Activated CD4-positive, alpha-beta T cell treated with anti-CD3 and anti-CD28 coated beads for 24 hours (primary cell): ENCODE results near the gene PRSS56.

Experiments
- DNase-seq, 2 donors: peaks; one replicate each; pipeline ENCODE4 v3.0.0-alpha.2; 2020; ENCODE audit warnings: low read depth in 2 of 2

The PRSS56 gene

GRCh38 chr2:232519581-232520438 lies at the start of gene PRSS56:
TSS of gene PRSS56 (plus strand) at chr2:232520388. CDS start at chr2:232520599, 211 bp downstream.
- no peak for DNase-seq

- DNase-seq = no peak
Measured at GRCh38 chr2:232473467-232473890, 46.7 kb upstream of the PRSS56 start.

DNA sequence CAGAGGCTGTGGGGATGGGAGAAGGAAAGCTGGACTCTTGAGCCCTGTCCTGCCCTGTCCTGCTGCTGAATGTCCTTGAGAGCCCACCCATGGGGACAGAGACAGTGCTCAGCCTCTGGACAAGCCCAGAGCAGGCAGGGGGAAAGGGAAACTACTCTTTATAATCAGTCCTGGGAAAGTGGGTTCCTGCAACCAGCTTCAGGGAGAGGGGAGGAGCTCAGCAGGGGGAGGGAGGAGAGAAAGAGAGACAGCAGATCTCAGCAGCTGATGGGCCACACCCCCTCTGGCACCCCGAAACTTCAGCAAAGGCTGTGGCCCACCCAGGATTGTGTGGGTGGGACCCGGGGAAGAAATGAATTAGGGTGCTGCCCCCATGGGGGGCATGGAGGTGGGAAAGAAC lies 44.1 kb upstream of the PRSS56 start:
- no peak for DNase-seq

- DNase-seq = no peak
Measured at GRCh38 chr2:232476791-232477190, 43.4 kb upstream of the PRSS56 start.

DNA sequence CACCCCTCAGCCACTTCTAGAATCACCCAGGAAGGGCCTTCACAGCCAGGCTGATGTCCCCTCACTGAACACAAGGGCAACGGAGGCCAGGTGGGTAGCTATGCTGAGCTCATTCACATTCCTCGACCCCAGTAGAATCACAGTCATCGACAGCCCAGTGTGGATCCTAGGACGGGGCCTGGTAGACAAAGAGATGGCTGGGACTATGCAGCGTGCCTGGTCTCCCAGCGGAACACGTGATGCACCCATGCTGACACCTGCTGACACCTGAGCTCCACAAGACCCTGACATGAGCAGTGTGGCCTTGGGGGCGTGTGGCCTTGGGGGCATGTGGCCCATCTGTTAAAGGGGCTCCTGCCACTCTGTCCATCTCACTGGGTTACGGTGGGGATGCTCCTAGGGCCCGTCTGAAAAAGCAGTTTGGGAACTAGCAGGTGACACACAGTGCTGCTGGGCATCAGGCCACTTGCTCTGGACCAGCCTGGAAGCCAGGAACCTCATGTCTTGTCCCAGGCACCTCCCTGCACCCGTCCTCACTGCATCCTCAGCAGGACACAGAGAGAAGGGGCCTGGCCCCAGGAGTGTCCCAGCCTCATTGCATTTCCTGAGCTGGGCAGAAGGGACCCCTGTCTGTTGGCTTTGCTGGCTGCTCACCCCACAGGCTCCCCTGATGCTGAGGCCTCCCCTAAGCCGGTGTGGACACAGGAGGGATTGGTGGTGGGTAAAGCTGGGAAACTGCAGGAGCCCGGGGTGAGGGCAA lies 42.3 kb upstream of the PRSS56 start:
- DNase-seq = no peak

DNA sequence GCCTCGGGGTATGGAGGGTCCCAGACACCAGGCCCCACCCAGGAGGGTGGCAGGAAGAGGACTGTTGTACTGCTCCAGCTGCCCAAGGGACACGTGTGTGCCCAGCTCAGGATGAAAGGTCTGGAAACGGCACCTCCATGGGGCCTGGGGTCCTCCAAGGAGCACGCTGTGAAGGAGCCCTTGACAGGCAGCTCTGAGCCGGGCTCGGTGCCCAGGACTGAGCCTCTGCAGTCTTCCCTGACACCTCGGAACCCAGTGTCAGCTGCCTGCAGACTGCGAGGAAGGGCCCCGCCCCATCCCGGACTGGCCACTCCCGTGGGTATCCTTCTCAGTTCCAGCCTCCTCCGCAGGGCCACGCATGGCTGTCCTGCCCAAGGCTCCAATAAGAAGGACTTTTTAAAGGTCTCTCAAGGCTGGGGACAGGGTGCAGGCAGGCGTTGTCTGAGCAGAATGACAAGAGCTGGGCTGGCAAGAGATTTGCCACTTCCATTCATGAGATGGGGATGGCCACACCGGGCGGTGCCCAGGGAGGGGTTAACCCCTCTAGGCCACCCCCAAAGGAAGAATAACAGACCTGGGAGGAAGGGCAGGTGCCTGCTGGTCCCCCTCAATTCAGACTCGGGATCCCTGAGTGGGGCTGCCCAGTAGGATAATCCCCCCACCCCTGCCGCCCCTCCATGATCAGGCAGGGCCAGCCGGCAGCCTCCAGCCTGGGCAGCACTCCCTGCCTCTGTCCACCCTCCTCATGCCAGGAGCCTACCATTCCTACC lies 41.4 kb upstream of the PRSS56 start:
- DNase-seq = no peak

GRCh38 chr2:232479341-232480200 lies 40.6 kb upstream of the PRSS56 start:
- DNase-seq = no peak

GRCh38 chr2:232480201-232481190 lies 39.7 kb upstream of the PRSS56 start:
- DNase-seq = no peak

DNA sequence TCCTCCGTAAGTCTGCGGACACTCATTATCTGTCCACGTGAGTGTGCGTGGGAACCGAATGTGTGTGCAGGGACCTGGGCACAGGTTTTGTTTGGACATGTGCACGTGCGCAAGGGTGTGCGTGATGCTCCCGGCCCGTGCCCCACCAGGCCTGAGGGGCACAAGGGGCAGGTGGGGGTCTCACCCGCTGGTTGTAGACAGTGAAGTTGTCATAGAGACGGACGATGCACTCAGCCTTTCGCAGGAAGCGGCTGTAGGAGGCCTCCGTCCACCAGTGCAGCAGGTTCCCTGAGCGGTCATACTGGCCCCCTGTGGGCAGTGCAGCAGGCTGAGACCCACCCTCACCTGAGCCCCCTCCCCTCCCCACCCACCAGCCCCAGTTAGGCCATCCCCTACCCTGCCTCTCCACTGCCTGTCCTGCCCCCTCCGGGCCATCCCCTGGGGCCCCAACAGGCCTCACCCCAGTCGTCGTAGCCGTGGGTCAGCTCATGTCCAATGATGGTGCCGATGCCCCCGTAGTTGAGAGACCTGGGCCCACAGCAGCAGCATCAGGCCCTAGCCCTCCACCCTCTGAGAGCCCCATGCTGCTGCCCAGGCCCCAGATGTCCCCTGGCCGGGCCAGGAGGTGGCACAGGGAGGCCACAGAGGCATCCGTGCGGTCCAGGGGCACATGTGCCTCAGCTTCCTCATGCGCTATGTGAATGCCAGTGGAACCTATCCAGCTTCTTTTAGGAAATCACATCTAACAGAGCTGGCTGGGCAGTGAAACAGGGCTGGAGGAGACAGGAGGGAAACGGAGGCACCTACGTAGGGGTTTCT lies 38.7 kb upstream of the PRSS56 start:
- no peak for DNase-seq

DNA sequence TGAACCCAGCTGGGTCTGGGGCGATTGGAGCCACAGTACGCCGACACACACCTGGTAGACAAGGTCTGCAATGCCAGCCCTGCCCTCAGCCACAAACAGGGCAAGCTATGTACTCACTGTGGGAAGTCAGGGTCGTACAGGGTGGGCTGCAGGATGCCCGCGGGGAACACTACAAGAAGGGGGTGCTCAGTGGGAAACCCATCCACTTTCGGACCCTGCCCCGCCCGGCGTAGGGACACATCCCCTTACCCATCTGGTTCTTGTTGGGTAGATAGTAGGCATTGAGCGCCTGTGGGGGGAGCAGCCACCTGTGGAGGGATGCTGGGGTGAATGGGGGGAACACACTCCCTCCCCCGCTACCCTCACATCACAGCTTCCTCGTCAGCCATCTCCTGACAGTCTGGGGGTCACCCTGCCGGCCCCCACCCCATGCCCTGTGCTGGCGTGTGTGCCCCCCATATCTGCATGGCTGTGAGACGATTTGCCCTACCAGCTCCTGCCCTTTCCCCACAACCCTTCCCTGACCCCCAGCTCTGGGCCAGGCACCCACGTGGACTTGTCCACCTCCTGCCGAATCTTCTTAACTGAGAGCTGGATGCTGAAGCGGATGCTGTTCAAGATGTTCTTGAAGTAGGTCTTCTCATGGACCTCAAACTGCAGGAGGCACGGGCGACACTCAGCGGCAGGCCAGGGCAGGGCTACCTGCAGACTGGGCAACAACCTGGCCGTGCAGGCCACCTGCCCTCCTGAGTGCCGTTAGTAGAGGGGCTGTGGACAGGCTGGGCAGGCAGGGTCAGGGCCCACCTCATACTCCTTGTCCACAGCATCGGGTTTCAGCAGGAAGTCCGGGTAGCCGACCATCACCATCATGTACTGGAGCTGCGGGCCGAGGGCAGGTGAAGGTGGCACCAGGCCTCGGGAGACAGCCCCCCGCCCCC lies 37.6 kb upstream of the PRSS56 start:
- DNase-seq = no peak

DNA sequence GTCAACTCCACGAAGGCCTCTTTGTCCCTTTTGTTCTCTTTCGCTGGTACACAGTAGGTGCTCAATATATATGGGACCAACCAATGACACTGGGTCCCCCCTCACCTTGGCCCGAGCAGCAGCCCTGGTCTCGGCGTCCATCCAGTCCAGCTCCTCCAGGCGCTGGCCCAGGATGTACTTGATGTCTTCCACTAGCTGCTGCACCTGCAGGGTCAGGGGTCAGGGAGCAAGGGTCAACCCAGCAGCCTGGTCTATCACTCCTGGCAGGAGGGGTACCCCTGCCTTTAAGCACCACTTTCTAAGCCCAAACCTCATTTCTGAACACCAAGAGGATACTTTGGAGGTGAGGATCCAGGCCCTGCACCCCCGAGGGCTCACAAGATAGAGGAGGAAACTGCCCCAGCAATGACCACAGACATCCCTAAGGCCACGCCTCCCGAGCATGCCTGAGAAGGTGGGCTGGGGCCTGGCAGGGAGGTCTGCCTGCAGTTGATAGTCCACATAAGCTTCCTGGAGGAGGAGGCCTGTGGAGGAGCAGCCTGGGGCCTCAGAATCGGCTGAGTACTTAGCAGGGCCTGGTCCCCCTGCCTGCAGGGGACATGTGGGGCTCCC lies 36.8 kb upstream of the PRSS56 start:
- no peak for DNase-seq

DNA sequence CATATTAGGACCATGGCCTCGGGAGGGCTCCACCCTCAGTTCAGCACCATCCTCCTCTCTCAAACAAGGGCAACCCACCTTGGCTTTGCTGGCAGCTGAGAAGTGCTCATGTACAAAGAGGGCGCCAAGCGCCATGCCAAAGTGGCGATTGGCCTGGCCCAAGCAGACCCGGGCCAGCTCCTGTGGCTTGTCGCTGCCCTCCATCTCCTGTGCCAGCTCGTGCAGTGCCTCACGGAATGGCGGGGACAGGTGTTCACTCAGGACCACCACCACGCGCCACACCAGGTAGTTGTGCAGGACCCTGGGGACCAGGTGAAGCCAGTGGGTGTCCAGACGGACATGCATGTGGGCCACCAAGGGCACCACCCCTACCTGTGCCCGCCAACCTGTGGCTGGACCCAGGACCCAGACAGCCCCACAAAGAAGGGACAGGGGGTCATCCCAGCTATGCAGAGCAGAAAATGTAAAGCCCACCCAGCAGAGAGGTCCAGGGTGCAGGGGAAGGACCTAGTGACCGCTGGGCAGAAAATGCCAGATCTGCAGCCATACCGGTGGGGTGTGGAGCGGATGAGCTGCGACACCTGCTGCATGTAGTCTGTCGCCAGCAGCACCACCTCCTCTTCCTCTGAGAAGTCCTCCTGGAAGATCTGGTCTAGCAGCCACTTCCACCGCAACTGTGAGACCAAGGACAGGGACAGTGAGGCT lies 36.1 kb upstream of the PRSS56 start:
- DNase-seq = no peak

- DNase-seq = no peak
Measured at GRCh38 chr2:232484628-232485347, 35.4 kb upstream of the PRSS56 start.

DNA sequence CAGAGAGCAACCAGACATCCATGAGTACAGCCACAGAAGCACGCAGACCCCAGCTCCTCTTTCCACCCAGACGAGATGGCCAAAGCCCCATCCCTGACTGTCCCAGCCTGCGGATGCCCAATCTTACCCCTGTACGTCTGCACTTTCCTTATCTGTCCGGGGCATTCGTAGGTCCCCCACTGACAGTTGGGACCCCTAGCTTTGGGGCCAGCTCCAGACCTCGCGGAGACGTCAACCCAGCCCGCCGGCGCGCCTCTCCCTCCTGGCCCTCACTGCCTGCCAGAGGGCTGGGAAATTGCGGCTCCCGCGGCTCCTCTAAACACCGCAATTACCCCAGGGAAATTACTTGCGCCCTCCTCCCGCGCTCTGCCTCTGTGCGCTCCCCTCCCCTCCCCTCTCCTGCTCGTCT lies 34.8 kb upstream of the PRSS56 start:
- DNase-seq = no peak

GRCh38 chr2:232485757-232486557 lies 34.2 kb upstream of the PRSS56 start:
- no peak for DNase-seq
